Endothelial cell of umbilical vein (primary cell): ENCODE results near the gene FNDC1. TPM values are rescaled to one million over a fixed set of nuclear protein-coding genes. Genes with fewer than 3 reads are reported as not detected.

Experiments used
- BruUV-seq: library from RNA; stranded (reverse); fragments of 400-500 nt; replicated peaks from 2 replicates; lab custom pipeline; 2021; lab: Mats Ljungman, UMichigan
- CTCF ChIA-PET: fragments of 300-600, 350-600 bp; sonication (Branson Sonifier 250); formaldehyde crosslinking; loops from one replicate; lab custom pipeline; 2021; ENCODE audit warnings: antibody characterized with exemption, inconsistent platforms; lab: Charles Lee
- POLR2A ChIA-PET: fragments of 300-600, 350-600 bp; sonication (Branson Sonifier 250); formaldehyde crosslinking; loops from one replicate; lab custom pipeline; 2021; ENCODE audit warnings: antibody characterized with exemption, inconsistent platforms; lab: Charles Lee
- DNase-seq: peaks from one replicate; pipeline ENCODE4 v3.0.0-alpha.2; 2011; ENCODE audit warnings: low read depth, low spot score
- FAIRE-seq: peaks from 2 replicates; lab custom pipeline; 2011; peaks lifted over from hg19 to GRCh38; lab: Jason Lieb, UNC
- H2AFZ ChIP-seq: 2 replicates; pipeline ENCODE4 v1.6.0; 2012; ENCODE audit warnings: low read depth, low read length, control low read depth, inconsistent platforms
- H3K27ac ChIP-seq: 2 replicates; pipeline ENCODE4 v1.5.1; 2011; ENCODE audit warnings: low read depth, mild to moderate bottlenecking, control low read depth, low read length, moderate library complexity; ENCODE audit not compliant: insufficient read depth
- H3K27me3 ChIP-seq, 2 experiments: 2 replicates each; pipeline versions ENCODE4 v1.6.0 to v1.6.1; 2011; ENCODE audit warnings: low read length in 2 of 2, mixed read lengths in 1 of 2; ENCODE audit not compliant: control insufficient read depth in 2 of 2, insufficient read depth in 2 of 2
- H3K36me3 ChIP-seq, 2 experiments: 2 replicates in 1 of 2; 3 replicates in 1 of 2; pipeline ENCODE4 v1.5.1; 2011; ENCODE audit warnings: low read length in 2 of 2, mild to moderate bottlenecking in 1 of 2, moderate library complexity in 1 of 2; ENCODE audit not compliant: control insufficient read depth in 2 of 2, insufficient read depth in 2 of 2; ENCODE audit errors: extremely low read depth in 1 of 2
- H3K4me1 ChIP-seq: 3 replicates; pipeline ENCODE4 v1.5.1; 2011; ENCODE audit warnings: mild to moderate bottlenecking, low read length; ENCODE audit not compliant: control insufficient read depth, insufficient read depth; ENCODE audit errors: extremely low read depth
- H3K4me2 ChIP-seq: 2 replicates; pipeline ENCODE4 v1.6.1; 2011; ENCODE audit warnings: low read length, control low read depth, mixed read lengths; ENCODE audit not compliant: insufficient read depth
- H3K4me3 ChIP-seq, 3 experiments: fragments of 200-600 bp in 1 of 3; sonication (generic), shearing (Covaris generic) in 1 of 3; replicated peaks in 1 of 3; 2 replicates each; pipeline ENCODE4 v1.5.1; 2011 to 2016; ENCODE audit warnings: control low read depth in 3 of 3, low read length in 3 of 3, mild to moderate bottlenecking in 2 of 3, inconsistent platforms in 1 of 3, low read depth in 1 of 3, moderate library complexity in 1 of 3; ENCODE audit not compliant: insufficient read depth in 1 of 3
- H3K79me2 ChIP-seq: 2 replicates; pipeline ENCODE4 v1.6.0; 2012; ENCODE audit warnings: low read length, inconsistent platforms; ENCODE audit not compliant: control insufficient read depth, insufficient read depth
- H3K9ac ChIP-seq: replicated peaks from 2 replicates; pipeline ENCODE3; 2011; ENCODE audit warnings: low read length, control low read depth; ENCODE audit not compliant: insufficient read depth; ENCODE audit errors: extremely low read depth
- H3K9me1 ChIP-seq: replicated peaks from 3 replicates; pipeline ENCODE4 v1.6.0; 2011; ENCODE audit warnings: mild to moderate bottlenecking, low read length; ENCODE audit not compliant: control insufficient read depth, insufficient read depth; ENCODE audit errors: extremely low read depth
- H3K9me3 ChIP-seq: replicated peaks from 2 replicates; pipeline ENCODE4 v1.5.1; 2012; ENCODE audit warnings: low read length, inconsistent platforms; ENCODE audit not compliant: control insufficient read depth, insufficient read depth
- H4K20me1 ChIP-seq: replicated peaks from 2 replicates; pipeline ENCODE3; 2011; ENCODE audit warnings: mild to moderate bottlenecking, low read length; ENCODE audit not compliant: control insufficient read depth, insufficient read depth; ENCODE audit errors: extremely low read depth
- CTCF ChIP-seq, 2 donors: IDR thresholded peaks; 1 replicate in 1 of 2; 2 replicates in 1 of 2; pipeline ENCODE4 v1.5.1; 2011; ENCODE audit warnings: low read length in 2 of 2, mild to moderate bottlenecking in 2 of 2, moderate library complexity in 2 of 2, control low read depth in 1 of 2, inconsistent platforms in 1 of 2, low read depth in 1 of 2; ENCODE audit not compliant: insufficient read depth in 1 of 2; ENCODE audit errors: extremely low read depth in 1 of 2
- EZH2 ChIP-seq: IDR thresholded peaks from 2 replicates; pipeline ENCODE4 v1.6.1; 2012; ENCODE audit warnings: borderline replicate concordance, low read depth, mild to moderate bottlenecking, moderate library complexity, low read length, inconsistent platforms; ENCODE audit not compliant: severe bottlenecking
- FOS ChIP-seq: IDR thresholded peaks from 2 replicates; pipeline ENCODE4 v1.6.1; 2011; ENCODE audit warnings: mild to moderate bottlenecking, low read length, moderate library complexity, borderline replicate concordance; ENCODE audit not compliant: insufficient read depth
- GATA2 ChIP-seq: IDR thresholded peaks from 2 replicates; pipeline ENCODE4 v1.7.0; 2011; ENCODE audit warnings: low read depth, mild to moderate bottlenecking, moderate library complexity, mixed read lengths, low read length; ENCODE audit not compliant: insufficient read length, insufficient read depth
- JUN ChIP-seq: IDR thresholded peaks from 2 replicates; pipeline ENCODE4 v1.6.1; 2011; ENCODE audit warnings: borderline replicate concordance, low read depth; ENCODE audit not compliant: insufficient read length, insufficient read depth
- MAX ChIP-seq: IDR thresholded peaks from 2 replicates; pipeline ENCODE4 v1.6.1; 2011; ENCODE audit not compliant: insufficient read depth, insufficient read length
- MYC ChIP-seq: IDR thresholded peaks from one replicate; pipeline ENCODE4 v1.6.1; 2011; ENCODE audit warnings: mild to moderate bottlenecking, low read depth, low read length
- POLR2A ChIP-seq: IDR thresholded peaks from 2 replicates; pipeline ENCODE4 v1.6.1; 2012; ENCODE audit warnings: low read depth, mild to moderate bottlenecking, control low read depth, low read length
- POLR2AphosphoS5 ChIP-seq: IDR thresholded peaks from 2 replicates; pipeline ENCODE4 v1.6.1; 2012; ENCODE audit warnings: low read depth, mild to moderate bottlenecking, control low read depth, low read length, moderate library complexity; ENCODE audit not compliant: insufficient read depth
- dilution Hi-C: fragments of 300-500 bp; cut with MboI; formaldehyde crosslinking; loops from one replicate; pipeline ENCODE4 v1.15.0; 2019; ENCODE audit warnings: low sequenced_read_pairs; ENCODE audit not compliant: extremely low pct_ligation_motif_present
- intact Hi-C: fragments of 100-400 bp; cut with micrococcal nuclease; formaldehyde crosslinking; loops from one replicate; pipeline ENCODE4 v1.10.0; 2022
- polyA plus RNA-seq, 4 experiments: library from polyadenylated mRNA; depleted of rRNA in 3 of 4; stranded (reverse) in 3 of 4; unstranded in 1 of 4; fragments of >200 nt; gene quantifications; 2 replicates each; pipeline versions ENCODE4 v1.2.1 to v1.2.3, GENCODE V29; 2011 to 2012; ENCODE audit warnings: missing spikeins in 1 of 4
- total RNA-seq: library from RNA; stranded (reverse); gene quantifications from 2 replicates; pipeline ENCODE4 v1.2.3, GENCODE V29; 2021

FNDC1 gene
- total and polyA plus RNA-seq, 2 donors (not counting 3 experiments of a cell fraction or from before 2014, with no cell fraction given), result 0.04 TPM; not detected in 1

- no peak overlapping the region for H3K27ac ChIP-seq
- no peak overlapping the region for H2AFZ ChIP-seq
- TF ChIP-seq FOS (no peak), POLR2A (no peak), GATA2 (no peak), JUN (no peak), CTCF (IDR thresholded peaks at IDR 0.05; ENCODE audit: extremely low read depth in 1 of 2, insufficient read depth in 1 of 2, low read depth in 1 of 2, low read length in 2 of 2) (no peak), MAX (no peak), POLR2AphosphoS5 (no peak), EZH2 (no peak), MYC (no peak)
- no peaks in the 10 kb centered on the region for H3K79me2 ChIP-seq
- DNase-seq (no peak), FAIRE-seq (no peak)
- no peak overlapping the region for H3K4me2 ChIP-seq
- intact Hi-C loops (no loop called here), dilution Hi-C loops (no loop called here)
- H4K20me1 ChIP-seq, result no peaks in the 10 kb centered on the region
- H3K27me3 ChIP-seq, result no peaks in the 10 kb centered on the region
- no peaks in the 10 kb centered on the region for H3K4me1 ChIP-seq
- no peak overlapping the region for H3K9ac ChIP-seq
- no peak overlapping the region for H3K4me3 ChIP-seq
- no TSS peak for BruUV-seq
- no peaks in the 10 kb centered on the region for H3K36me3 ChIP-seq
- H3K9me3 ChIP-seq, result no peaks in the 10 kb centered on the region
- CTCF ChIA-PET, result interaction anchor here (0.8 to 1.1 kb wide), 2 partner anchors 14 to 506 kb away, joined by 3 to 4 read pairs; no protein-coding TSS in a partner anchor
- H3K9me1 ChIP-seq, result no peaks in the 10 kb centered on the region
- POLR2A ChIA-PET, result no interaction called here
Measured at GRCh38 chr6:159148641-159149040, 20.6 kb upstream of the FNDC1 start.
